GM21390 (cell line): ENCODE measurements around the gene SIL1.
"Not testable (repeated sequence)": the region's sequence is repeated elsewhere in the genome, so short reads cannot be mapped to it uniquely, and the experiment has no call there.

Experiments used
- ATAC-seq: cut with Tn5 transposase; IDR thresholded peaks from one replicate; pipeline ENCODE4 v1.9.1; 2021; ENCODE audit not compliant: unreplicated experiment

The SIL1 gene

DNA sequence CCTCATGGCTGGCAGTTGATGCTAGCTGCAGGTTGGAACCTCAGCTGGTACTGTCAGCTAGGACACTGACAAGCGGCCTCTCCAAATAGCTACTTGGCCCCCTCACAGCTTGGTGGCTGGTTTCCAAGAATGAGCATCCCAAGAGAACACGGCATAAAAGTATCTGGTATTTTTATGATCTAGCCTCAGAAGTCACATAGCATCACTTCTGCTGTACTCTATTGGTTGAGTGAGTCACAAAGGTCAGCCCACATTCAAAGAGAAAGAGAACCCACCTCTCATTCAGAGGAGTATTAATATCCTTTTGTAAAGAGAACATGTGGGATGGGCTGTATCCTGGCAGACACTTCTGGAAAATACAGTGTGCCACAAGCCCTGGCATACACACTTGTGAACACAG, 6.0 kb upstream of the SIL1 start:
- ATAC-seq: no peak

DNA sequence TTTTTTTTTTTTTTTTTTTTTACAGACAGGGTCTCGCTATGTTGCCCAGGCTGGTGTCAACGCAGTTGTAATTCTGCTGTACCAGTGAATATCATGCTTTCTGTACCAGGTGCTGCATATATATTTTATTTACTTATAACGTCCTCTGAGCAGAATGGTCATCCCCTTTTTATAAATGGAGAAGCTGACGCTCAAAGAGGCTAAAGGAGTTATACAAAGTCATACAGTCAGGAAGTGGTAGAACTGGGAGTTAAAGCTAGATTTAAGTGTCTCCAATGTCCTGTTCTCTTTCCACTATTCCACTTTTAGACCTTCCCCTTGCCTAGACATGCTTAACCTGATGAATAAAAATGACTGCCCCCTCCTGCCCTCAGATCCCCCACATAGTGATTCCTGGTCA, 1.2 kb upstream of the SIL1 start:
- no peak for ATAC-seq

DNA sequence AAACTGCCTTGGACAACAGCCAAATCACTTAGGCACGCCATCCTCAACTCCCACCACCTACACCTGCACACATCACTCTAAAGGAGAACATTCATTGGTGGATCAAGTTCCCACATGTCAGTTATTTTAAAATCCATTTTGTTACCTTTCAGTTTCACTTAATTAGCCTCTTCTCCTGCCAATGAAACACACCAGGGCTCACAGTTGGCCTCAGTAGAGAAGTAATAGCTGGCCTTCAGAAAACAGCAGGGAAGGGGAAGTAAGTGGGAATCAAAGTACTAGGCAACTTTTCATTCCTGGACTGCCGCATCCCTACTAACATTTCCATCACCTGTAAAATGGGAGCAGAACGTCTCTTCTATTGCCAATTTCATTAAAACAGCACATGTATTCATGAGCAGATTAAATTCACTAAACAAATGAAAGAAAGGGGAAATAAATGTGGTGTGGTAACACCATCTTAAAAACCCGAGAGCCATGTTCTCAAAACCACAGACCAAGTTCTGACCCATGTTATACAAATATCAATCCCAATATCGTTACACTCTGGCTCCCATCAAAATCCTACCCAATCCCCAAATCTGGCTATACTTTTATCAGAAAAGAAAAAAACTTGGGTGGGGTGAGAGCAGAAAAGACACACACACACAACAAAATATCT, 1.7 kb downstream of the SIL1 start:
- no peak for ATAC-seq

DNA sequence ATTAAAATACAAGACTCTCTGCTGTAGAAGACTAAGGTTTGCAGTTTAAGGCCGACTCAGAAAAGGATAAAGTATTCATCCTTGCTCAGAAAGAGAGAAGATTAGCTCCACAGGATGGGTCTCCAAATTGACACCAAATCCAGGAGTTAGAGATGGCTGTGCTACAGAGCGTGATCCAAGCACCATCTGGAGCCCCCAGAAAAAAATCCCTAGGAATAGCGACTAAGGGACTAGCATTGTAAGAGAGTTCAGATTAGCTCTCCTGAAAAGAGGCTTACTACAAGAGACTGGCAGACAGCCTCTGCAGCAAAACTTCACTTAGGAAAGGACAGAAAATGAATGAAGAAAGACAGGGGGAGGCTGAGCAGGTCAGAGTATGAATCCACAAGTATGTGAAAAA, 3.7 kb downstream of the SIL1 start:
- no peak for ATAC-seq

DNA sequence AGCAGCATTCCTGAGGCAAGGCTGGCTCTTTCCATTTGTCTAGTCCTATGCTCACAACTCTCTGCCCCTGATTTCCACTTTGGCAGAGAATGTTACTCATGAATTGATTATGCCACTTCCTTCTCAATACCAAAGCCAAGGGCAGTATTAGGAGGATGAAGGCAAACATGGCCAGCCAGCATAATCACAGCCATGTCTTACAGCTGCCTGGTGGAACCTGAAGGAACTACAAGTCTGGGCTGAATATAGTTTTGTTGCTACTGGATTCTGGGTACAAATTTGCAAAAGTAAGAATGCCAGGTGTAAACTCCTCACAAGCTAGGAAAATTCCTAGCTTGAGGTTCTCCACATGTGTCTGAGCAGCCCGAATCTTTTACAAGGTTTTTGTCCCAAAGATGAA, 4.2 kb downstream of the SIL1 start:
- no peak for ATAC-seq

DNA sequence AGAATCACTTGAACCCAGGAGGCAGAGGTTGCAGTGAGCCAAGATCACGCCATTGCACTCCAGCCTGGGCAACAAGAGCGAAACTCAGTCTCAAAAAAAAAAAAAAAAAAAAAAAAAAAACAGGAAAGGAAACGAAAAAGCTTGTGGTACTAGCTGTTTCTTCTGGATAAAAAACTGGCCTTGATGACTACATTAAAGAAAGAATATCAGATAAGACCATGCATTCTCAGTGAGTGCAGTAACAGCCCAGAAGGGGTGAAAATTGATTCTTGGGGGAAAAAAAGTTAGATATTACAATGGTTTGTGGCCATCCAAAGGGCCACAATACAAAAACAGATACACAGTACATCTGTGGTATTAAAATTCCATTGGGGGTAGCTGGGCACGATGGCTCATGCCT, 5.3 kb downstream of the SIL1 start:
- ATAC-seq: not testable (repeated sequence)

DNA sequence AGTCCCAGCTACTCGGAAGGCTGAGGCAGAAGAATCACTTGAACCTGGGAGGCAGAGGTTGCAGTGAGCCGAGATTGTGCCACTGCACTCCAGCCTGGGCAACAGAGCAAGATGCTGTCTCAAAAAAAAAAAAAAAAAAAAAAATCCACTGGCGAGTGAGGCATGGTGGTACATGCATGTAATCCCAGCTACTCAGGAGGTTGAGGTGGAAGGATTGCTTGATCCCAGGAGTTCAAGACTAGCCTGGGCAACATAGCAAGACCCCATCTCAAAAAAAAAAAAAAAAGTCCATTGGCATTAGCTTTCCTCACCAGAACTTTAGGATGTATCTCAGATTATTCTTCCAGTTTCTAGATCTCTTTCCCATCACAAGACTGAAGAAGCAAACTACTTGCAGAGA, 6.2 kb downstream of the SIL1 start:
- ATAC-seq: not testable (repeated sequence)

DNA sequence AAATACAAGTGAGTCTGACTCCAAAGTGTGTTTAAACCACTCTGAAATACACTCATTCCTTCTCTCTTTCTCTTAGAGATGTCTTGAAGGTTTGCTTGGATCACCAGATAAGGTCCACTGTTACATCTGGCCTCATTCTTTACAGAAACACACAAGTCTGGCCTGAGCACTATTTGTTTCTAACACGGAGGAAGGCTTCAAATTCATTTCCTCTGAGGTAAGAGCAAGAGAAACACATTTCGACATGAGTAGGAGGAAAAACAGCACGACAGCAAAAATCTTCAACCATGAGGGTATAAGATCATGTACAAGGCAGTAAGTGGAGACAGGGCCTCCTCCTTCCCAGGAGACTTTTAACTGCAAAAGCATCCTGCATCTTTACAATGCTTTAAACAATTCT, 8.0 kb downstream of the SIL1 start:
- ATAC-seq: no peak

DNA sequence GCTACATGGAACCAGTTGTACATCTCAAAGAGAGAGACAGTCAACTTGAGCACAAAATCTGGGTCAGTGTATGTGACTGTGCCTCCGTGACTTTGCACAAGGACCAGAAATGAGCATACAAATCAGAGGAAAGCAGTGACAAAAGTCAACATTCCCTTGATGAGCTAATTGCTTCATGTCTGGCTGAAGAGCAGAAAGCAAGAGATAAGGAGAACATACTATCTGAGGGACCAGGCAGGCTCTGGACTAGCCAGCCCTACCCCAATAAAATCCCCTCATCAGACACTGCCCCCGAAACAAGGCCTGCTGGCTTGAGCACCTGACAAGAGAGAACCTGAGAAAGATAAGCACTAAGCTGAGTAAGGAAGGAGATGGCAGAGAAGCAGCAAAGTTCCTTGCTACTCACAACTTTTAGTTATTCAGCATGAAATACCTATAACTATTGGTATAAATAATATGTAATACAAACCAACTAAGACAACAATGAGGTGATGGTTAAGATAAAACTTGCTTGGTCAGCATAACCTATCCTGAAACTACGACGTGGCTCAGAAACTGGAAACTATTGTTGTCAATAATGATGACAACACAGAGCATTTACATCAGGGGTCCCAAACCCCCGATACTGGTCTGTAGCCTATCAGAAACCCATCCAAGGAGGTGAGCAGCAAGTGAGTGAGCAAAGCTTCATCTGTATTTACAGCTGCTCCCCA, 9.5 kb downstream of the SIL1 start:
- no peak for ATAC-seq

DNA sequence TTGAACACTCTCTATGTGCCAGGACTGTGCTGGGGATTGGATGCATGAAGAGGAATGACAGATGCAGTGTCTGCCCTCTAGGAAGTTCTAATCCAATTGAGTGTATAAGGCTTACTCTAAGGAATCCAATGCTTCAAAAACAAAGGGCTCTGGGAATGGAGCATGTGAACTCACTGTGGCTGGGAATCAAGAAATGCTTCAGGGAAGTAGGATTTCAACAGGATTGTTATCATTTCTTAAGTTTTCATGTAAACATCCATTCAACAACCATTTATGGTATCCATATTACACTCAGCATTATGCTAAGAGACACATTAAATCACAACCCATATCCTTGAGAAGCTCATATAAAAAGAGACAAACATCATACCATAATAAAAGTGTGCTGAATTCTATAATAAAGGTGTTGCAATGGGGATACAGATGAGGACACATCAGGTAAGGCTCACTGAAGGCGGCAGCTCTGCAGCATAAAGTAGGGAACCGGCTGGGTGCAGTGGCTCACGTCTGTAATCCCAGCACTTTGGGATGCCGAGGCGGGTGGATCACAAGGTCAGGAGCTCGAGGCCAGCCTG, 11.3 kb downstream of the SIL1 start:
- ATAC-seq: no peak

DNA sequence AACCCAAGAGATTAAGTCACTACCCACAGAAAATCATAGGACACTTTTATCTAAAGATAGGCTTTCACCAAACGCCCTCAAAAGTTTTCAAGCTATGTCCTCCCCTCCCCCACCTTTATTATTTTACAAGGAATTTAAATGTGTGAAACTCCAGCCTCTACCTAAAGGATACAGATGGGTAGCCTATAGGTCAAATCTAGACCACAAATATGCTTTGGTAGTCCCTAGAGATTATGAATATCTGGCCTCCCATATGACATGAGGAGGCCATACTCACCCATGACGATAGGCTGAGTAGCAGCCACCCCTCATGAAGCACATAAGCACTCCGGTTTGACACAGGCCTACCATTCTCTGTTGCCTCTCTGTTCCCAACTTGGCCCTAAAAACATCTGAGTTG, 11.9 kb downstream of the SIL1 start:
- ATAC-seq: no peak

DNA sequence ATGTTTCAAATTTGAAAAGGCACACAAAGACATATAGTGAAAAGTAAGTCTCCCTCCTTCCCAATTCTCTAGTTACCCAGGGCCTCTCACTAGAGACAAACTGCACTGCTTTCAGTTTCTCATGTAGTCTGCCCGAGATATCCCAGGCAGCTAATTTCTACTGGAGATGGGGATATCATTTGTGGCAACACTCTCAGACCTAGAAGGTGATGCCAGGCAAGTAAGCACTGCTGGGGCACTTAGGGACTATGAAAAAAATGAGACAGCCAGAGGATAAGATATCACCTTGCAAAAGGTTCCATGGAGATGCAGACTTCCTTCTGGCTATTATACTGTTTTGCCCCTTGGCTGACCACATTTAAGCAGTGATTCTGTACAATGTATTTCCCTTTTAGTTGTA, 12.6 kb downstream of the SIL1 start:
- ATAC-seq: no peak

DNA sequence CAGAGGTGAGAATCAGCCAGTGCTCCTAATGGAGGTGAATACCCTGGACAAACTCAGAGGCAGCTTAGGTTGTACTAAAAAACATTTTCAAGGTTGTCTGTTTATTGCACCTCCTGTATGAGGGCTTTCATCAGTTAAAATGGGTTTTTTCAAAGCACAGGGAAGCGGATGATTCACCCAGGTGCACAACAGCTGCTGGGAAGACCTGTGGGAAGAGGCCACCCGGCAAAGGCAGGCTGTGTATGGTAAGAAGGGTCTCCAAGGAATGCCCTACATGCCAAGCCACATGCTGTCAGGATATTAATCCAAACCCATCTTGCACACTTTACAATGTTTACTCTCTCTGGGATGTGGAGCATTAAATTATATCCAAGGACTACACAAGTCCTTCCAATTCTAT, 14.7 kb downstream of the SIL1 start:
- no peak for ATAC-seq

DNA sequence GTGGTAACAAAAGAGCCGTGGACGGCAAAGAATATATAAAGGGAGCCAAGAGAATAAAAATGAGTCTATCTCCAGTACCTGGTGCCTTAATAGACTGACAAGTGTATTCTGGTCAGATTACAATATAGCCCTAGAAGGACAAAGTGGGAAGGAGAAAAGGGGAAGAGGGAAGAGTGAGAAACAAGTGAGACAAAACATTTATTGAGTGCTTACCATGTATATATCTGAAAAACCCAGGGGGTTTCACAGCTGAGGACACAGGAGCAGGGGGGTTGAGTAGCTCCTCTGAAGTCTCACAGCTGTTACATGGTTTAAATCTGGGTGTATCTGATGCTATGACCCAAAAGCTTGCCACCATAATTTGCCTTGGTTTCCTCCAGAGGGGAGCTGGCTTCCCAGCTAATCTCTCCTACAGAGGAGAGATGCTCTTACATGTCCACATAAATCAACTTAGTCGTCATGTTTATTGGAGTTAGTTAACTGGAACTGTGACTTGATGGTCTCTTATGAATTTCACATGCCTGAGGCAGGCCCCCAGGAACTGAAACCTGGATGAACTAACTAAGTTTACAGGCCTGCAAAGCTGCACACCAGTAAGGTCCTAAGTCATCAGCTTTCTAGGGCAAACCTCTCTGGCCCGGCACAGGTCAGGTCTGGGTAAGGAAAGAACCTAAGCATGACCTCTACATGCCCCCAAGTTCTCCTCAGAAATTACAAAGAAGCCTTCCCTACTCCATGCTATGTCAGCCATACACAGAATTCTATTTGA, 15.5 kb downstream of the SIL1 start:
- ATAC-seq: no peak

DNA sequence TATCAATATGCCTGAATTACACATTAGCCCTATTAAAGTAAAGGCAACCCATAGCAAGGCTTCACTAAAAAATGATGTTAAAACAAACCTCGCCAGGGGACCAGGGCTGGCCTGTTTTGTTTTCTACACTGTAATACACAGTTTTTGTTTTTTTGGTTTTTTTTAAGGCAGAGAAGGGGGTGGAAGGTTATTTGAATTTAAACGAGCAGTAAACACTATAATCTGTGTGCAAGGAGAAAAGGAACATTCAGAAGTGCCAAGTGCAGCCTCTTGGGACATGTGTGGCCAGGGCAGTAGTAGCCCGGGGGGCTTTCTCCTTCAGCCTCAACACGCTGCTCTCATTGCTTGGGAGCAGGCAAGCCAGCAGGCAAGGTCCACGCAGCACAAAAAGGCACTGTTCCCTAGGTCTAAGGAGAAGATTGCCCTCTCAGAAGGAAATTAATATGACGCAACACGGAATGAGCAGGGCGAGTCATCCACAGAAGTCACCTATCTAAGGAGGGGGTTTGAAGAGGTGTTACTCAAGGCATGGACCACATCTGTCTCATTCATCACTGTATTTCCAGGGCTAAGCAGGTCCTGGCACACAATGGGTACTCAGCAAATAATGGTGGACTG, 16.2 kb downstream of the SIL1 start:
- no peak for ATAC-seq

DNA sequence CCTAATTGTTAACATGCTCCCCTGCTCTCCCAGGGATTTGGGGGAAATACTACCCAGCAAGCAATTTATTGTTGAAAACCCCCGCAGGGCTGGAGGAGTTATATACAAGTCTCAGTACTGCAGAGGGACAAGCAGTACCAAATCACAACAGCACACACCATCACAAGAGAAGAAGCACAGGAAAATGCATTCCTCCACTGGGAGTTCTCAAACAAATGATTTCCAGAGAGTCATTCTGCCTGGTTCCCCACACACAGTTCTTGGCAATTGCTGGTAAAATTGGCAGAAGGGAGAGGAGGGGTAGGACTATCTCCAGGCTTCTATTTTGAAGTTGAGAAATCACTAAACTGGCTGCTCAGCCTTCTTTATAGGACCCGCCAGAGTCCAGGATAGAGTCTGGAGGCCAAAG, 16.8 kb downstream of the SIL1 start:
- ATAC-seq: no peak

DNA sequence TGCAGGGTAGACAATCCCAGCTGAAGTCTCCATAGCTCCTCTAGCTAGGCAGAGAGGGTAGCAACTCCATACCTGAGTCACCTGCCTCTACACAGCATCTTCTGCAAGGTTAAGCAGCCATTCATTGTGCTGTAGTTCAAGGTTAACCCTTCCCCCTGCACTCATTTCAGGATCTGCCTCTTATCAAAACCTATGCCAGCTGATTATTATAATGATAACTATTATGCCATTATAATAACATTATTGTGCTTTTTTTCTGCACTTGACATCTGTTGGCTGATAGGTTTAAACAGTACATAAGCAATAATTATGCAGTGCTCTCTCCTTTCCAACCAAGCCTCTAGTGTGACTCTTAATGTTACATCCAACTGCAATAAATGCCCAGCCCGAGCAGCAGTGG, 17.3 kb downstream of the SIL1 start:
- ATAC-seq: no peak

DNA sequence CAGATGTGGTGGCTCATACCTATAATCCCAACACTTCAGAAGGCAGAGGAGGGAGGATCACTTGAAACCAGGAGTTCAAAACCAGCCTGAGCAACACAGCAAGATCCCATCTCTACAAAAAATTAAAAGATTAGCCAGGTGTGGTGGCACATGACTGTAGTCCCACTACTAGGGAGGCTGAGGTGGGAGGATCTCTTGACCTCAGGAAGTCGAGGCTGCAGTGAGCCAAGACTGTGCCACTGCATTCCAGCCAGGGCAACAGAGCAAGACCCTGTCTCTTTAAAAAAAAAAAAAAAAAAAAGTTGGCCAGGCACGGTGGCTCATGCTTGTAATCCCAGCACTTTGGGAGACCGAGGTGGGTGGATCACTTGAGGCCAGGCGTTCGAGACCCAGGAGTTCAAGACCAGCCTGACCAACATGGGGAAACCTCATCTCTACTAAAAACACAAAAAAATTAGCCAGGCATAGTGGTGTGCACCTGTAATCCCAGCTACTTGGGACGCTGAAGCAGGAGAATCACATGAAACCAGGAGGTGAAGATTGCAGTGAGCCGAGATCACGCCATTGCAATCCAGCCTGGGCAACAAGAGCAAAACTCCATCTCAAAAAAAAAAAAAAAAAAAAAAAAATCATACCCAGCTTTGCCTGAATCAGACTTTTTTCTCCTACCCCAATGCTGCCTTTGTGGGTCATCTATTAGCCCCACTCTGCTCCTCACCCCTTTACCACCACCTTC, 18.2 kb downstream of the SIL1 start:
- not testable (repeated sequence) for ATAC-seq

DNA sequence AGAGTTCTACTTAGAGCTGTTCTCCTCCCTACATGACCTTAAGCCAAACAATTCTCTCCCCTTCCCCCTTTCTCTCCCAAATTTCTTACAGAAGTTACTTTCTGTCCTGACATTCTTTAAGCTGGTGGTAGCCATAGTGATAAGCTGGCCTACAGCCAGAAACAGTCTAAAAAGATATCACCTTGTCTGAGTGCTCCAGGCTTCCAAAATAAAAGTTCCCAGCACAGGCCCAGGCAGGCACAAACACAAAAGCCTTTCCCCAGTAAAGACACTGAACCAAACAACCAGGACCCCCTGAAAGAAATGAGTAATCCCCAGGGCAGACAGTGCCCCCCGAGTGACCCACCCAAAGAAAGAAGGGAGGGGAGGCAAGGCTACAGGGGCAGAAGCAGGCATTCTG, 19.2 kb downstream of the SIL1 start:
- ATAC-seq: no peak

DNA sequence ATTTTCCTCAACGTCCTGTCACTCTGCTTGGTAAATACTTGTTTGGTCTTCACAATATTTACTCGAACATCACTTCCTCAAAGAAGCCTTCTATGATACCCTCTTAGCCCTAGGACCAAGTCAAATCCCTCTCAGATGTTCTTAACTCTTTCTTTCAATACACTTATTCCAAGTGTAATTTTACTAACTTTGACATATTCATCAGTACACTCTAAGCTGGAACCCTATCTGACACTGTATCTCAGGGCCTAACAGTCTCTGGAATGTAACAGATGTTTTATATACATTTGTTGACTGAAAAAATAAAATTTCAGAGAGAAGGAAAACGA, 19.6 kb downstream of the SIL1 start:
- ATAC-seq: no peak
